ENCODE results near the gene AUTS2. TPM values are rescaled to one million over a fixed set of nuclear protein-coding genes. Genes with fewer than 3 reads are reported as not detected.

Gene AUTS2
- total RNA-seq, 1 donor from 2014 or later = 53.0 TPM

DNA sequence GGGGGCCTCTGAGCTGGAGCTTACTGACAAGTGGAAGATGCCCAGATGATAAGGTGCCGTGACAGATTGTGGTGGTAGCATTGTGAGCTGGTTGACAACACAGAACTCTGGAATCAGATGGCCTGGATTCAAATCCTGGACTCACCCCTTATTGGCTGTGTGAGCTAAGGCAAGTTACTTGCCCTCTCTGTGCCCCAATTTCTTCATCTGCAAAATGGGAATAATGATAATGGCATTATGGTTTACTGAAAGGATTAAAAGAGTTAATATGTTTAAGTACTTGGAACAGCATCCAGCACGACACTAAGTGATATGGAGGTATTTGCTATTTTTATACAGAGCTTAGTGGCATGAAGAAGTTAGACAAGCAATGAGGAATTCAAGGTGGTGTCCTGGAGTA, 1067.7 kb downstream of the AUTS2 start:
- Histone ChIP-seq H3K4me1 (peaks cover 8% of the 10 kb centered on the region), H3K4me3 (no peak overlapping the region), H3K9me3 (no peaks in the 10 kb centered on the region), H3K27me3 (no peaks in the 10 kb centered on the region), H3K36me3 (no peaks in the 10 kb centered on the region), H3K27ac (no peak overlapping the region)
- no peak for TF ChIP-seq CTCF (IDR thresholded peaks at IDR 0.05)
- intact Hi-C loops (cut with DNase I) = no loop called here
- DNase-seq (ENCODE audit: extremely low spot score in 2 of 2) = no peak

- no peaks in the 10 kb centered on the region for H3K27me3 ChIP-seq
- DNase-seq (ENCODE audit: extremely low spot score in 2 of 2) = no peak
- H3K27ac ChIP-seq = no peak overlapping the region
- peaks cover 8% of the 10 kb centered on the region for H3K4me1 ChIP-seq
- H3K4me3 ChIP-seq = no peak overlapping the region
- intact Hi-C loops (cut with DNase I) = no loop called here
- no peaks in the 10 kb centered on the region for H3K36me3 ChIP-seq
- TF ChIP-seq CTCF (IDR thresholded peaks at IDR 0.05) (no peak), POLR2AphosphoS5 (IDR thresholded peaks at IDR 0.05; ENCODE audit: insufficient read depth in 1 of 2, low read depth in 1 of 2) (no peak), POLR2A (IDR thresholded peaks at IDR 0.05) (no peak)
- H3K9me3 ChIP-seq = no peaks in the 10 kb centered on the region
Measured at GRCh38 chr7:70667406-70667805, 1069.1 kb downstream of the AUTS2 start.

DNA sequence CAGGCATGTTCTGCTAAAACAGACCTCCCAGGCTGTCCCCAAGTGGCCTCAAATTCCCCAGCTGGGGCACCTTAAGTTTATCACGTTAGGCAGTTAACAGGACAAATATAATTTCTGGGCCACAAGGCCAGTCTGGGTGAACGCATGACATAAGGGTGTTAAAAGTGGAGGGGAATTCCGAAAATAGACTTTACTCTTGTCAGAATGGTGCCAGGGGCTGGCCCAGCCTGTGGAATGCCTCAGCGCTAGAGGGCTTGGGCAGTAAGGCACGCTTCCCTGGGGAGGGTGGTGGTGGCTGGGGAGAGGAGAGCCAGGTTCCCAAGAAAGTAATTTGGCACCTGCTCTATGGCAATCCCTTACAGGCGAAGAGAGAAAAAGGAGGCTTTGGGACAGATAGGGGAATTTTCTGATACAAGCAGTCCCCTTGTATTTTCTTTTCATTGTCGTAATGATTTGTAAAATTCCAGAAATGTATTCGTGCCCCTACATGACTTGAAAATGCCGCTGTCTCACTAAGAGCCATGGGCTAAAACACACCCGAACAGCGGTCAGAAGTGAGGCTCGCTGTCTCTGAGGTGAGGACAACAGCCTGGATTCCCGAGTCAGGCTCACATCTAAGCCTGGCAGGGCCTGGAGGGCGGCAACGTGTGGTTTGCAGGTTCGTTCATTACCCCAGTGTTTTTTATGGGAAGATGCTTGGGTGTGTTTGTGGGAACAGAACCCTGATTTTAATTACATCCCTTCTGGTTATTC, 1070.5 kb downstream of the AUTS2 start:
- Histone ChIP-seq H3K4me3 (no peak overlapping the region), H3K27me3 (no peaks in the 10 kb centered on the region), H3K36me3 (no peaks in the 10 kb centered on the region), H3K4me1 (peaks cover 8% of the 10 kb centered on the region), H3K27ac (no peak overlapping the region), H3K9me3 (no peaks in the 10 kb centered on the region)
- intact Hi-C loops (cut with DNase I) = no loop called here
- no peak for DNase-seq (ENCODE audit: extremely low spot score in 2 of 2)
- no peak for TF ChIP-seq POLR2A (IDR thresholded peaks at IDR 0.05)
- TF ChIP-seq POLR2AphosphoS5 (IDR thresholded peaks at IDR 0.05; ENCODE audit: insufficient read depth in 1 of 2, low read depth in 1 of 2) = no peak
- no peak for TF ChIP-seq CTCF (IDR thresholded peaks at IDR 0.05)

GRCh38 chr7:70669854-70670253, 1071.6 kb downstream of the AUTS2 start:
- H3K27ac ChIP-seq = no peak overlapping the region
- no peaks in the 10 kb centered on the region for H3K9me3 ChIP-seq
- H3K36me3 ChIP-seq = no peaks in the 10 kb centered on the region
- DNase-seq (ENCODE audit: extremely low spot score in 2 of 2) = no peak
- no peak overlapping the region for H3K4me3 ChIP-seq
- H3K4me1 ChIP-seq = peaks cover 8% of the 10 kb centered on the region
- no peaks in the 10 kb centered on the region for H3K27me3 ChIP-seq
- intact Hi-C loops (cut with DNase I) = no loop called here
- no peak for TF ChIP-seq POLR2AphosphoS5 (IDR thresholded peaks at IDR 0.05; ENCODE audit: insufficient read depth in 1 of 2, low read depth in 1 of 2)
- TF ChIP-seq CTCF (IDR thresholded peaks at IDR 0.05) = no peak
- no peak for TF ChIP-seq POLR2A (IDR thresholded peaks at IDR 0.05)

- intact Hi-C loops (cut with DNase I) = no loop called here
Measured at GRCh38 chr7:70670288-70670687, 1072.0 kb downstream of the AUTS2 start.

More at GRCh38 chr7:70670288-70670687, 1072.0 kb downstream of the AUTS2 start:
- Histone ChIP-seq H3K36me3 (no peaks in the 10 kb centered on the region), H3K4me1 (peaks cover 8% of the 10 kb centered on the region), H3K4me3 (no peak overlapping the region), H3K27me3 (no peaks in the 10 kb centered on the region), H3K27ac (no peak overlapping the region), H3K9me3 (no peaks in the 10 kb centered on the region)
- DNase-seq (ENCODE audit: extremely low spot score in 2 of 2) = no peak
- TF ChIP-seq POLR2AphosphoS5 (IDR thresholded peaks at IDR 0.05; ENCODE audit: insufficient read depth in 1 of 2, low read depth in 1 of 2) = no peak
- TF ChIP-seq CTCF (IDR thresholded peaks at IDR 0.05) = no peak
- TF ChIP-seq POLR2A (IDR thresholded peaks at IDR 0.05) = no peak

Data from vagina (tissue), 2 donors.